ENCODE measurements around the gene LRRTM4. TPM values are rescaled to one million over a fixed set of nuclear protein-coding genes. Genes with fewer than 3 reads are reported as not detected.
A peak's percentile ranks its signal among the peaks of the same experiment; 100 is the strongest.

The LRRTM4 gene
- total RNA-seq, 2 donors from 2014 or later, result 7.0 to 21.1 TPM

DNA sequence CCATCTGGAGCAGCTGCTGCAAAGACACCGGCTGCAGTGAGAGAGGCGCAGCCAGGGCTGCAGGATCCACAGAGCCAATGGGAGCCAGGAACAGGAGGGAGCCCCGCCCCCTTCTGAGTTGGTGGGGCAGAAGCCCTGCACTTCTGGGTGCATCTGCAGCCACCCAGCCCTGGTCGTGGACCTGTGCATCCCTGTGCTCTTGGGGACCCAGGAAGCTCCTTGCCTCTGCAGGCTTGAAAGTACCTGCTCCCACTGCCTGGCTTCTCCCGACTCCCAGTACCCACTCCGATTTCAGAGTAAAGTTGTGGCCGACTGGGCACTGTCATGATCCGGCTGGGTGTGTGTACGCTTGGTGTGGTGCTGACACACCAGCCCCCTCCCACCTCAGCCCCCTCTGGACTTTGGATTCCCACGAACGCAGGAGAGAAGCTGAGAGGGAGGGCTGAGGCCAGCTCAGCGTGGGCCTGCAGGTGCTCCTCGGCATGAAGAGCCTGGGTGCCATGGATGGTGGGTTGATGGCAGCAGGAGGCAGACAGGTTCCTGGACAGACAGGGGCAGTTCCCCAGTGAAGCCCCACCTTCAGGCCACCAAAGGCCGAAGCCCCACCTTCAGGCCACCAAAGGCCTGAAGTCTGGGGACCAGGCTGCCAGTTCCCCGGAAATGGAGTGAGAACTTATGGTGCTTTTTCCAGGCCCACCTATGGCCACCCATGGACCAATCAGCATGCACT, 34.9 kb downstream of the LRRTM4 start:
- Mint-ChIP-seq H3K36me3 (ENCODE audit: low read depth) (no peaks in the 10 kb centered on the region), H3K4me3 (no peak overlapping the region), H3K4me1 (peaks cover 11% of the 10 kb centered on the region), H3K27me3 (ENCODE audit: insufficient read depth) (no peaks in the 10 kb centered on the region), H3K27ac (no peak overlapping the region), H3K9me3 (peaks cover 2% of the 10 kb centered on the region)
- TF ChIP-seq CTCF (conservative IDR thresholded peaks at IDR 0.05), result no peak
- H3K9me3 ChIP-seq (ENCODE audit: control insufficient read depth, low read length), result no peaks in the 10 kb centered on the region
- H3K27me3 ChIP-seq (ENCODE audit: control insufficient read depth, insufficient read depth, low read length, poor library complexity, severe bottlenecking), result no peaks in the 10 kb centered on the region
- DNase-seq, result no peak
- no peak overlapping the region for H3K4me3 ChIP-seq (ENCODE audit: low read length)
- no peaks in the 10 kb centered on the region for H3K4me1 ChIP-seq (ENCODE audit: control insufficient read depth, insufficient read depth, low read length)
- H3K9ac ChIP-seq (ENCODE audit: extremely low read depth, low read length, poor library complexity, severe bottlenecking), result no peak overlapping the region
- 92% methylated on average over 6 to 15 of the region's 15 CpGs for WGBS, 2 experiments (ENCODE audit: insufficient coverage in 1 of 2, insufficient read length in 1 of 2)
- H3K36me3 ChIP-seq (ENCODE audit: control insufficient read depth, insufficient read depth, low read length), result no peaks in the 10 kb centered on the region
- H3K27ac ChIP-seq (ENCODE audit: low read depth, low read length), result no peak overlapping the region

GRCh38 chr2:77484026-77484425, 38.1 kb downstream of the LRRTM4 start:
- Histone ChIP-seq H3K9me3 (ENCODE audit: control insufficient read depth, low read length) (no peaks in the 10 kb centered on the region), H3K27ac (ENCODE audit: low read depth, low read length) (no peak overlapping the region), H3K36me3 (ENCODE audit: control insufficient read depth, insufficient read depth, low read length) (no peaks in the 10 kb centered on the region), H3K9ac (ENCODE audit: extremely low read depth, low read length, poor library complexity, severe bottlenecking) (no peak overlapping the region), H3K4me3 (ENCODE audit: low read length) (no peak overlapping the region), H3K27me3 (ENCODE audit: control insufficient read depth, insufficient read depth, low read length, poor library complexity, severe bottlenecking) (no peaks in the 10 kb centered on the region), H3K4me1 (ENCODE audit: control insufficient read depth, insufficient read depth, low read length) (no peaks in the 10 kb centered on the region)
- Mint-ChIP-seq H3K4me1 (peaks cover 11% of the 10 kb centered on the region), H3K4me3 (no peak overlapping the region), H3K27ac (peak overlapping the region; percentile 20), H3K36me3 (ENCODE audit: low read depth) (no peaks in the 10 kb centered on the region), H3K9me3 (peaks cover 2% of the 10 kb centered on the region), H3K27me3 (ENCODE audit: insufficient read depth) (no peaks in the 10 kb centered on the region)
- DNase-seq, result no peak
- TF ChIP-seq CTCF (conservative IDR thresholded peaks at IDR 0.05), result no peak

DNA sequence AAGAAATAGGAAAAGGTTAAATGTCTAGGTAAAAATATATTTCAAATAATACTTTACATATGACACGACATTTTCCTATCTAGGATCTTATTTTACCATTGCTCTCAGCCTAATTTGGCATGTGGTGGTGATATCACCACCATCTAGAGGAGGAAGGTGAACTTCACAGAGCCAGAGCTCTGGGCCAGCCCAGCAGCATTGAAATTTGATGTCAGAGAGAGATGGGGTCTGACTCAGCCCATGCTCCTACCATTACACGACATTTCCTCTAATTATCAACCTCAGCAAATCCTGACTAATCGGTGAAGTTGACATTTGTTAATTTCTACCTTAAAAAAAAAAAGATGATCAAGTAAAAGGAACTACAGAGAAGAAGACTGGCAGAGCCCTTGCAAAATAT, 42.3 kb downstream of the LRRTM4 start:
- Histone ChIP-seq H3K9ac (ENCODE audit: extremely low read depth, low read length, poor library complexity, severe bottlenecking) (no peak overlapping the region), H3K27ac (ENCODE audit: low read depth, low read length) (no peak overlapping the region), H3K4me1 (ENCODE audit: control insufficient read depth, insufficient read depth, low read length) (no peaks in the 10 kb centered on the region), H3K4me3 (ENCODE audit: low read length) (no peak overlapping the region), H3K36me3 (ENCODE audit: control insufficient read depth, insufficient read depth, low read length) (no peaks in the 10 kb centered on the region), H3K27me3 (ENCODE audit: control insufficient read depth, insufficient read depth, low read length, poor library complexity, severe bottlenecking) (no peaks in the 10 kb centered on the region), H3K9me3 (ENCODE audit: control insufficient read depth, low read length) (peaks cover 8% of the 10 kb centered on the region)
- Mint-ChIP-seq H3K4me3 (no peak overlapping the region), H3K4me1 (peaks cover 5% of the 10 kb centered on the region), H3K27me3 (ENCODE audit: insufficient read depth) (no peaks in the 10 kb centered on the region), H3K9me3 (peaks cover 10% of the 10 kb centered on the region), H3K36me3 (ENCODE audit: low read depth) (peaks cover 6% of the 10 kb centered on the region), H3K27ac (no peak overlapping the region)
- no peak for TF ChIP-seq CTCF (conservative IDR thresholded peaks at IDR 0.05)
- no peak for DNase-seq
- WGBS, 2 experiments (ENCODE audit: insufficient coverage in 1 of 2, insufficient read length in 1 of 2), result 80 to 81% methylated on average over 2 to 3 of the region's 3 CpGs

Data from endodermal cell (in vitro differentiated cells).